Measurements from ENCODE around the gene TIGD2.

- TF ChIP-seq EZH2 (IDR thresholded peaks at IDR 0.05; ENCODE audit: borderline replicate concordance, insufficient read depth, low read length, poor library complexity, severe bottlenecking) = no peak
- no peak for TF ChIP-seq CTCF (IDR thresholded peaks at IDR 0.05; ENCODE audit: poor library complexity, severe bottlenecking)
- no peak for TF ChIP-seq TAF1 (IDR thresholded peaks at IDR 0.05; ENCODE audit: low read depth)
Measured at GRCh38 chr4:89100853-89101252, 10.5 kb upstream of the TIGD2 start.
